Measurements from ENCODE around the gene SPEF2. TPM values are rescaled to one million over a fixed set of nuclear protein-coding genes. Genes with fewer than 3 reads are reported as not detected.

The SPEF2 gene
- total RNA-seq, 1 experiment from 2014 or later: 4.0 TPM

GRCh38 chr5:35833224-35833623, 215.6 kb downstream of the SPEF2 start:
- H3K4me1 Mint-ChIP-seq (ENCODE audit: low read depth, unreplicated experiment): no peaks in the 10 kb centered on the region
- no TSS peak for BruUV-seq (replicated peaks)
- H3K27ac Mint-ChIP-seq (ENCODE audit: unreplicated experiment): no peak overlapping the region
- peaks cover 13% of the 10 kb centered on the region for H3K27me3 Mint-ChIP-seq (ENCODE audit: insufficient read depth, unreplicated experiment)
- no peaks in the 10 kb centered on the region for H3K36me3 ChIP-seq (ENCODE audit: control insufficient read depth, insufficient read depth, low read length)
- H3K36me3 Mint-ChIP-seq (ENCODE audit: insufficient read depth, unreplicated experiment): no peaks in the 10 kb centered on the region
- DNase-seq: no peak
- H3K4me1 ChIP-seq: no peaks in the 10 kb centered on the region
- H3K9me3 ChIP-seq: no peaks in the 10 kb centered on the region
- CTCF ChIA-PET: no interaction called here
- H3K4me3 ChIP-seq (ENCODE audit: low read depth, low read length): no peak overlapping the region
- TF ChIP-seq CTCF (IDR thresholded peaks at IDR 0.05; ENCODE audit: insufficient read depth in 1 of 2, low read depth in 1 of 2, low read length in 1 of 2, severe bottlenecking in 1 of 2, unreplicated experiment in 1 of 2): no peak
- intact Hi-C loops (cut with micrococcal nuclease; ENCODE audit: unreplicated experiment): no loop called here
- H3K27me3 ChIP-seq (replicated peaks; ENCODE audit: control insufficient read depth, insufficient read depth, low read length): no peaks in the 10 kb centered on the region; the same call in 1 of the 2 replicates
- no peak overlapping the region for H3K4me3 Mint-ChIP-seq (ENCODE audit: unreplicated experiment)
- POLR2A ChIA-PET: no interaction called here
- H3K9me3 Mint-ChIP-seq (ENCODE audit: unreplicated experiment): no peaks in the 10 kb centered on the region

- ChIA-PET POLR2A (no interaction called here), CTCF (no interaction called here)
- DNase-seq: no peak
- no peak overlapping the region for H3K27ac Mint-ChIP-seq (ENCODE audit: unreplicated experiment)
- H3K27me3 ChIP-seq (replicated peaks; ENCODE audit: control insufficient read depth, insufficient read depth, low read length): no peaks in the 10 kb centered on the region; the same call in 1 of the 2 replicates
- peaks cover 13% of the 10 kb centered on the region for H3K27me3 Mint-ChIP-seq (ENCODE audit: insufficient read depth, unreplicated experiment)
- no peak overlapping the region for H3K4me3 Mint-ChIP-seq (ENCODE audit: unreplicated experiment)
- H3K4me1 ChIP-seq: no peaks in the 10 kb centered on the region
- no peaks in the 10 kb centered on the region for H3K4me1 Mint-ChIP-seq (ENCODE audit: low read depth, unreplicated experiment)
- H3K36me3 Mint-ChIP-seq (ENCODE audit: insufficient read depth, unreplicated experiment): no peaks in the 10 kb centered on the region
- no TSS peak for BruUV-seq (replicated peaks)
- H3K9me3 ChIP-seq: no peaks in the 10 kb centered on the region
- no peak for TF ChIP-seq CTCF (IDR thresholded peaks at IDR 0.05; ENCODE audit: insufficient read depth in 1 of 2, low read depth in 1 of 2, low read length in 1 of 2, severe bottlenecking in 1 of 2, unreplicated experiment in 1 of 2)
- H3K9me3 Mint-ChIP-seq (ENCODE audit: unreplicated experiment): no peaks in the 10 kb centered on the region
- H3K4me3 ChIP-seq (ENCODE audit: low read depth, low read length): no peak overlapping the region
- H3K36me3 ChIP-seq (ENCODE audit: control insufficient read depth, insufficient read depth, low read length): no peaks in the 10 kb centered on the region
- intact Hi-C loops (cut with micrococcal nuclease; ENCODE audit: unreplicated experiment): no loop called here
These were observed 218.4 kb downstream of the SPEF2 start for GRCh38 chr5:35835796-35836742.

- no peak for DNase-seq
- Mint-ChIP-seq H3K27ac (ENCODE audit: unreplicated experiment) (no peak overlapping the region), H3K4me3 (ENCODE audit: unreplicated experiment) (no peak overlapping the region), H3K36me3 (ENCODE audit: insufficient read depth, unreplicated experiment) (no peaks in the 10 kb centered on the region), H3K9me3 (ENCODE audit: unreplicated experiment) (peaks cover 9% of the 10 kb centered on the region), H3K4me1 (ENCODE audit: low read depth, unreplicated experiment) (no peaks in the 10 kb centered on the region), H3K27me3 (ENCODE audit: insufficient read depth, unreplicated experiment) (peaks cover 9% of the 10 kb centered on the region)
- H3K4me3 ChIP-seq (ENCODE audit: low read depth, low read length): no peak overlapping the region
- intact Hi-C loops (cut with micrococcal nuclease; ENCODE audit: unreplicated experiment): no loop called here
- no TSS peak for BruUV-seq (replicated peaks)
- ChIA-PET CTCF (no interaction called here), POLR2A (no interaction called here)
- no peaks in the 10 kb centered on the region for H3K36me3 ChIP-seq (ENCODE audit: control insufficient read depth, insufficient read depth, low read length)
- H3K4me1 ChIP-seq: no peaks in the 10 kb centered on the region
- no peaks in the 10 kb centered on the region; the same call in 1 of the 2 replicates for H3K27me3 ChIP-seq (replicated peaks; ENCODE audit: control insufficient read depth, insufficient read depth, low read length)
- H3K9me3 ChIP-seq: peaks cover 10% of the 10 kb centered on the region
- TF ChIP-seq CTCF (IDR thresholded peaks at IDR 0.05; ENCODE audit: insufficient read depth in 1 of 2, low read depth in 1 of 2, low read length in 1 of 2, severe bottlenecking in 1 of 2, unreplicated experiment in 1 of 2): no peak
These were observed 220.8 kb downstream of the SPEF2 start for GRCh38 chr5:35838370-35839042.

Data from Caco-2 (cell line).